HCT116 (cell line): ENCODE results near the gene COMMD4. TPM values are rescaled to one million over a fixed set of nuclear protein-coding genes. Genes with fewer than 3 reads are reported as not detected.

Experiments
- ATAC-seq: fragments of 200-7000 bp; cut with Tn5 transposase; 2 replicates; pipeline ENCODE4 v1.9.1; 2020; ENCODE audit warnings: mild to moderate bottlenecking, moderate library complexity
- BruUV-seq: library from RNA; stranded (reverse); fragments of 400-500 nt; replicated peaks from 2 replicates; lab custom pipeline; 2021; lab: Mats Ljungman, UMichigan
- CTCF ChIA-PET: fragments of 300-600 bp; sonication (Branson Sonifier 250); formaldehyde crosslinking; loops from one replicate; lab custom pipeline; 2021; ENCODE audit warnings: antibody characterized with exemption; lab: Charles Lee
- POLR2A ChIA-PET: fragments of 300-600, 350-600 bp; sonication (Branson Sonifier 250); formaldehyde crosslinking; loops from one replicate; lab custom pipeline; 2021; ENCODE audit warnings: antibody characterized with exemption; lab: Charles Lee
- RAD21 ChIA-PET, 2 experiments: fragments of 300-600 bp; sonication (Branson Sonifier 250); formaldehyde crosslinking; loops; one replicate each; lab custom pipeline; 2023; ENCODE audit warnings: low total read pairs in 2 of 2; ENCODE audit not compliant: uncharacterized antibody in 2 of 2, unreplicated experiment in 2 of 2, low non-redundant PET in 1 of 2; lab: Charles Lee
- DNase-seq: peaks from one replicate; pipeline ENCODE4 v3.0.0-alpha.2; 2010; ENCODE audit warnings: low read depth, low spot score
- H2AFZ ChIP-seq: fragments of 200-600 bp; shearing (Covaris generic), sonication (generic); 2 replicates; pipeline ENCODE4 v1.6.1; 2017; ENCODE audit warnings: low read depth, mixed run types, mixed read lengths, antibody characterized with exemption, low read length; ENCODE audit not compliant: poor library complexity, severe bottlenecking
- H3K27ac ChIP-seq: 2 replicates; pipeline ENCODE4 v1.5.1; 2012; ENCODE audit warnings: low read depth, low read length
- H3K27me3 ChIP-seq: fragments of 200-600 bp; sonication (generic); 2 replicates; pipeline ENCODE4 v1.6.1; 2016; ENCODE audit warnings: mixed run types, low read length, mixed read lengths; ENCODE audit not compliant: insufficient read depth
- H3K36me3 ChIP-seq, 2 experiments: fragments of 200-500 bp in 1 of 2; fragments of 200-600 bp in 1 of 2; sonication (Bioruptor generic) in 1 of 2; sonication (generic) in 1 of 2; 2 replicates each; pipeline versions ENCODE4 v1.5.1 to v1.6.1; 2014 to 2016; ENCODE audit warnings: low read length in 2 of 2, inconsistent platforms in 1 of 2, mixed read lengths in 1 of 2, mixed run types in 1 of 2; ENCODE audit not compliant: insufficient read depth in 2 of 2, control insufficient read depth in 1 of 2
- H3K4me1 ChIP-seq, 2 experiments: fragments of 200-600 bp in 1 of 2; sonication (generic) in 1 of 2; 2 replicates each; pipeline versions ENCODE4 v1.5.1 to v1.6.1; 2012 to 2017; ENCODE audit warnings: low read length in 2 of 2, inconsistent platforms in 1 of 2, mild to moderate bottlenecking in 1 of 2, mixed read lengths in 1 of 2, mixed run types in 1 of 2, moderate library complexity in 1 of 2; ENCODE audit not compliant: insufficient read depth in 2 of 2, control insufficient read depth in 1 of 2
- H3K4me2 ChIP-seq: fragments of 200-600 bp; sonication (generic); 2 replicates; pipeline ENCODE4 v1.6.1; 2017; ENCODE audit warnings: mixed run types, low read length, mixed read lengths
- H3K4me3 ChIP-seq, 2 experiments: fragments of 200-600 bp in 1 of 2; sonication (generic) in 1 of 2; replicated peaks in 1 of 2; 2 replicates each; pipeline ENCODE4 v1.5.1; 2011 to 2016; ENCODE audit warnings: low read length in 2 of 2, control low read depth in 1 of 2, low read depth in 1 of 2, mild to moderate bottlenecking in 1 of 2, mixed read lengths in 1 of 2, mixed run types in 1 of 2
- H3K79me2 ChIP-seq: fragments of 200-600 bp; sonication (generic); 2 replicates; pipeline ENCODE4 v1.6.1; 2017; ENCODE audit warnings: mild to moderate bottlenecking, mixed run types, low read length, moderate library complexity, mixed read lengths; ENCODE audit not compliant: insufficient read depth
- H3K9ac ChIP-seq: fragments of 200-600 bp; sonication (generic); 2 replicates; pipeline ENCODE4 v1.6.1; 2016; ENCODE audit warnings: low read length, mixed read lengths
- H3K9me2 ChIP-seq: fragments of 200-600 bp; sonication (generic), shearing (Covaris generic); 2 replicates; pipeline ENCODE4 v1.6.1; 2017; ENCODE audit warnings: mixed run types, mild to moderate bottlenecking, moderate library complexity; ENCODE audit not compliant: insufficient read depth
- H3K9me3 ChIP-seq, 2 experiments: fragments of 200-500 bp in 1 of 2; fragments of 200-600 bp in 1 of 2; sonication (Bioruptor generic) in 1 of 2; sonication (generic) in 1 of 2; 2 replicates each; pipeline ENCODE4 v1.6.1; 2014 to 2017; ENCODE audit warnings: low read length in 2 of 2, mixed read lengths in 2 of 2, inconsistent platforms in 1 of 2, low read depth in 1 of 2, mild to moderate bottlenecking in 1 of 2, mixed run types in 1 of 2, moderate library complexity in 1 of 2; ENCODE audit not compliant: control insufficient read depth in 1 of 2, insufficient read depth in 1 of 2
- H4K20me1 ChIP-seq: fragments of 200-600 bp; sonication (generic), shearing (Covaris generic); 2 replicates; pipeline ENCODE4 v1.6.1; 2017; ENCODE audit warnings: mixed run types, mild to moderate bottlenecking, moderate library complexity; ENCODE audit not compliant: insufficient read depth
- ELF1 ChIP-seq: IDR thresholded peaks from 2 replicates; pipeline ENCODE4 v1.6.1; 2012; ENCODE audit warnings: low read depth, borderline replicate concordance
- EZH2phosphoT487 ChIP-seq: fragments of 200-600 bp; IDR thresholded peaks from 2 replicates; pipeline ENCODE4 v1.6.1; 2018; ENCODE audit warnings: antibody characterized with exemption, borderline replicate concordance
- FOSL1 ChIP-seq: IDR thresholded peaks from 2 replicates; pipeline ENCODE4 v1.6.1; 2012; ENCODE audit warnings: low read depth
- POLR2AphosphoS5 ChIP-seq: IDR thresholded peaks from 2 replicates; pipeline ENCODE4 v1.6.1; 2011; ENCODE audit warnings: mild to moderate bottlenecking, low read depth, low read length, moderate library complexity
- RAD21 ChIP-seq: IDR thresholded peaks from 2 replicates; pipeline ENCODE4 v1.6.1; 2012; ENCODE audit warnings: low read depth, mild to moderate bottlenecking
- SP1 ChIP-seq: IDR thresholded peaks from 2 replicates; pipeline ENCODE4 v1.6.1; 2012; ENCODE audit warnings: low read depth
- TCF7L2 ChIP-seq: IDR thresholded peaks from 2 replicates; pipeline ENCODE4 v1.7.0; 2011; ENCODE audit warnings: borderline replicate concordance, inconsistent platforms; ENCODE audit not compliant: insufficient read depth, insufficient read length; ENCODE audit errors: extremely low read depth
- intact Hi-C: fragments of 100-400 bp; cut with micrococcal nuclease; formaldehyde crosslinking; loops from 2 replicates; pipeline ENCODE4 v1.10.0; 2022
- total RNA-seq: library from RNA; stranded (reverse); gene quantifications from one replicate; pipeline ENCODE4 v1.2.1, GENCODE V29; 2021; ENCODE audit not compliant: unreplicated experiment
- TF ChIP-seq, protein P1 (sequence below): IDR thresholded peaks from 2 replicates; pipeline ENCODE4 v1.6.1; 2012
- TF ChIP-seq, protein P2 (sequence below): IDR thresholded peaks from 2 replicates; pipeline ENCODE4 v1.6.1; 2012
- TF ChIP-seq, protein P3 (sequence below), 3 experiments: fragments of 200-600 bp in 1 of 3; sonication (generic) in 1 of 3; IDR thresholded peaks in 2 of 3; conservative IDR thresholded peaks in 1 of 3; 2 replicates each; pipeline ENCODE4 v1.5.1; 2012 to 2017; ENCODE audit warnings: low read depth in 2 of 3, low read length in 2 of 3, antibody characterized with exemption in 1 of 3, borderline replicate concordance in 1 of 3, control low read depth in 1 of 3, mild to moderate bottlenecking in 1 of 3, mixed read lengths in 1 of 3, mixed run types in 1 of 3, moderate library complexity in 1 of 3; ENCODE audit not compliant: insufficient read depth in 1 of 3
- TF ChIP-seq, protein P4 (sequence below): IDR thresholded peaks from 2 replicates; pipeline ENCODE4 v1.6.1; 2011; ENCODE audit warnings: mild to moderate bottlenecking, low read length, moderate library complexity; ENCODE audit not compliant: insufficient replicate concordance; ENCODE audit errors: extremely low read depth
- TF ChIP-seq, protein P5 (sequence below): IDR thresholded peaks from 2 replicates; pipeline ENCODE4 v1.6.1; 2012; ENCODE audit warnings: low read depth

COMMD4 gene
- total RNA-seq, 1 experiment from 2014 or later = 141 TPM

DNA sequence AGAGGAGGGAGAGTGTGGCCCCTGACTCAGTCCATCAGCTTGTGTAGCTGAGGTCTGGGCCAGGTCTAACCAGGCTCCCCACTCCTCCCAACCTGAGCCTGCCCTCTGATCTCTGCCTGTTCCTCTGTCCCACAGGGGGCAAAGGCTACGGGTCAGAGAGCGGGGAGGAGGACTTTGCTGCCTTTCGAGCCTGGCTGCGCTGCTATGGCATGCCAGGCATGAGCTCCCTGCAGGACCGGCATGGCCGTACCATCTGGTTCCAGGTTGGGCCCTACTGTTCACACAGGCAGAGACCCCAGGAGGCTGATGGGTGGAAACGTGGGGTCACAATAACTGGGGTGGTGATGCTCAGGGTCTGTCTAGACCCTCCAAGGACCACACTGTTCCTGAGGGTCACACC lies 17.7 kb downstream of the COMMD4 start:
- DNase-seq = no peak
- H3K9me3 ChIP-seq = no peaks in the 10 kb centered on the region
- no peak overlapping the region for H3K9ac ChIP-seq
- BruUV-seq = no TSS peak
- intact Hi-C loops = no loop called here
- POLR2A ChIA-PET = interaction anchor here (1.8 kb wide), 1 partner anchor 14 kb away, joined by 6 read pairs; the partner anchor contains the start of gene MAN2C1
- peaks cover 0 to 3% of the 10 kb centered on the region in 2 experiments; a peak in 1 of 4 replicates for H3K4me1 ChIP-seq
- H4K20me1 ChIP-seq = no peaks in the 10 kb centered on the region
- no peak overlapping the region for H3K4me3 ChIP-seq
- H3K79me2 ChIP-seq = no peaks in the 10 kb centered on the region
- CTCF ChIA-PET = no interaction called here
- ATAC-seq = no peak
- RAD21 ChIA-PET = no interaction called here
- H3K27ac ChIP-seq = no peak overlapping the region
- H2AFZ ChIP-seq = no peak overlapping the region
- no peak overlapping the region for H3K4me2 ChIP-seq
- H3K9me2 ChIP-seq = no peaks in the 10 kb centered on the region
- no peaks in the 10 kb centered on the region for H3K27me3 ChIP-seq
- peaks cover 2 to 7% of the 10 kb centered on the region in 2 experiments; a peak in 3 of 4 replicates for H3K36me3 ChIP-seq
- TF ChIP-seq SP1 (no peak), EZH2phosphoT487 (no peak), POLR2AphosphoS5 (no peak), TCF7L2 (no peak), ELF1 (no peak), FOSL1 (no peak), RAD21 (no peak)
- TF ChIP-seq, protein P1, sequence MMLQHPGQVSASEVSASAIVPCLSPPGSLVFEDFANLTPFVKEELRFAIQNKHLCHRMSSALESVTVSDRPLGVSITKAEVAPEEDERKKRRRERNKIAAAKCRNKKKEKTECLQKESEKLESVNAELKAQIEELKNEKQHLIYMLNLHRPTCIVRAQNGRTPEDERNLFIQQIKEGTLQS = no peak
- TF ChIP-seq, protein P2, sequence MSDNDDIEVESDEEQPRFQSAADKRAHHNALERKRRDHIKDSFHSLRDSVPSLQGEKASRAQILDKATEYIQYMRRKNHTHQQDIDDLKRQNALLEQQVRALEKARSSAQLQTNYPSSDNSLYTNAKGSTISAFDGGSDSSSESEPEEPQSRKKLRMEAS = no peak
- TF ChIP-seq, protein P3, sequence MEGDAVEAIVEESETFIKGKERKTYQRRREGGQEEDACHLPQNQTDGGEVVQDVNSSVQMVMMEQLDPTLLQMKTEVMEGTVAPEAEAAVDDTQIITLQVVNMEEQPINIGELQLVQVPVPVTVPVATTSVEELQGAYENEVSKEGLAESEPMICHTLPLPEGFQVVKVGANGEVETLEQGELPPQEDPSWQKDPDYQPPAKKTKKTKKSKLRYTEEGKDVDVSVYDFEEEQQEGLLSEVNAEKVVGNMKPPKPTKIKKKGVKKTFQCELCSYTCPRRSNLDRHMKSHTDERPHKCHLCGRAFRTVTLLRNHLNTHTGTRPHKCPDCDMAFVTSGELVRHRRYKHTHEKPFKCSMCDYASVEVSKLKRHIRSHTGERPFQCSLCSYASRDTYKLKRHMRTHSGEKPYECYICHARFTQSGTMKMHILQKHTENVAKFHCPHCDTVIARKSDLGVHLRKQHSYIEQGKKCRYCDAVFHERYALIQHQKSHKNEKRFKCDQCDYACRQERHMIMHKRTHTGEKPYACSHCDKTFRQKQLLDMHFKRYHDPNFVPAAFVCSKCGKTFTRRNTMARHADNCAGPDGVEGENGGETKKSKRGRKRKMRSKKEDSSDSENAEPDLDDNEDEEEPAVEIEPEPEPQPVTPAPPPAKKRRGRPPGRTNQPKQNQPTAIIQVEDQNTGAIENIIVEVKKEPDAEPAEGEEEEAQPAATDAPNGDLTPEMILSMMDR (IDR thresholded peaks at IDR 0.05 in 2 of 3, conservative IDR thresholded peaks at IDR 0.05 in 1 of 3; ENCODE audit: borderline replicate concordance in 1 of 3, insufficient read depth in 1 of 3, low read depth in 2 of 3, low read length in 2 of 3) = no peak
- TF ChIP-seq, protein P4, sequence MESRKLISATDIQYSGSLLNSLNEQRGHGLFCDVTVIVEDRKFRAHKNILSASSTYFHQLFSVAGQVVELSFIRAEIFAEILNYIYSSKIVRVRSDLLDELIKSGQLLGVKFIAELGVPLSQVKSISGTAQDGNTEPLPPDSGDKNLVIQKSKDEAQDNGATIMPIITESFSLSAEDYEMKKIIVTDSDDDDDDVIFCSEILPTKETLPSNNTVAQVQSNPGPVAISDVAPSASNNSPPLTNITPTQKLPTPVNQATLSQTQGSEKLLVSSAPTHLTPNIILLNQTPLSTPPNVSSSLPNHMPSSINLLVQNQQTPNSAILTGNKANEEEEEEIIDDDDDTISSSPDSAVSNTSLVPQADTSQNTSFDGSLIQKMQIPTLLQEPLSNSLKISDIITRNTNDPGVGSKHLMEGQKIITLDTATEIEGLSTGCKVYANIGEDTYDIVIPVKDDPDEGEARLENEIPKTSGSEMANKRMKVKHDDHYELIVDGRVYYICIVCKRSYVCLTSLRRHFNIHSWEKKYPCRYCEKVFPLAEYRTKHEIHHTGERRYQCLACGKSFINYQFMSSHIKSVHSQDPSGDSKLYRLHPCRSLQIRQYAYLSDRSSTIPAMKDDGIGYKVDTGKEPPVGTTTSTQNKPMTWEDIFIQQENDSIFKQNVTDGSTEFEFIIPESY = no peak
- TF ChIP-seq, protein P5, sequence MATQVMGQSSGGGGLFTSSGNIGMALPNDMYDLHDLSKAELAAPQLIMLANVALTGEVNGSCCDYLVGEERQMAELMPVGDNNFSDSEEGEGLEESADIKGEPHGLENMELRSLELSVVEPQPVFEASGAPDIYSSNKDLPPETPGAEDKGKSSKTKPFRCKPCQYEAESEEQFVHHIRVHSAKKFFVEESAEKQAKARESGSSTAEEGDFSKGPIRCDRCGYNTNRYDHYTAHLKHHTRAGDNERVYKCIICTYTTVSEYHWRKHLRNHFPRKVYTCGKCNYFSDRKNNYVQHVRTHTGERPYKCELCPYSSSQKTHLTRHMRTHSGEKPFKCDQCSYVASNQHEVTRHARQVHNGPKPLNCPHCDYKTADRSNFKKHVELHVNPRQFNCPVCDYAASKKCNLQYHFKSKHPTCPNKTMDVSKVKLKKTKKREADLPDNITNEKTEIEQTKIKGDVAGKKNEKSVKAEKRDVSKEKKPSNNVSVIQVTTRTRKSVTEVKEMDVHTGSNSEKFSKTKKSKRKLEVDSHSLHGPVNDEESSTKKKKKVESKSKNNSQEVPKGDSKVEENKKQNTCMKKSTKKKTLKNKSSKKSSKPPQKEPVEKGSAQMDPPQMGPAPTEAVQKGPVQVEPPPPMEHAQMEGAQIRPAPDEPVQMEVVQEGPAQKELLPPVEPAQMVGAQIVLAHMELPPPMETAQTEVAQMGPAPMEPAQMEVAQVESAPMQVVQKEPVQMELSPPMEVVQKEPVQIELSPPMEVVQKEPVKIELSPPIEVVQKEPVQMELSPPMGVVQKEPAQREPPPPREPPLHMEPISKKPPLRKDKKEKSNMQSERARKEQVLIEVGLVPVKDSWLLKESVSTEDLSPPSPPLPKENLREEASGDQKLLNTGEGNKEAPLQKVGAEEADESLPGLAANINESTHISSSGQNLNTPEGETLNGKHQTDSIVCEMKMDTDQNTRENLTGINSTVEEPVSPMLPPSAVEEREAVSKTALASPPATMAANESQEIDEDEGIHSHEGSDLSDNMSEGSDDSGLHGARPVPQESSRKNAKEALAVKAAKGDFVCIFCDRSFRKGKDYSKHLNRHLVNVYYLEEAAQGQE = no peak
